K562 (cell line): ENCODE results near the gene SC5D. TPM values are rescaled to one million over a fixed set of nuclear protein-coding genes. Genes with fewer than 3 reads are reported as not detected.

Experiments used
- ATAC-seq: fragments of 200-7000 bp; cut with Tn5 transposase; 3 replicates; pipeline ENCODE4 v1.9.1; 2020; ENCODE audit warnings: moderate library complexity
- BruUV-seq: library from RNA; stranded (reverse); fragments of 400-500 nt; replicated peaks from 2 replicates; lab custom pipeline; 2021; lab: Mats Ljungman, UMichigan
- CTCF ChIA-PET: fragments of 300-600 bp; formaldehyde crosslinking; extraction: SDS; loops from one replicate; lab custom pipeline; 2021; ENCODE audit warnings: low intra/inter-chr PET ratio; lab: Yijun Ruan, JAX
- POLR2A ChIA-PET: fragments of 300-600, 350-650 bp; sonication (Branson Sonifier 250); formaldehyde crosslinking; extraction: SDS; loops from one replicate; lab custom pipeline; 2021; ENCODE audit warnings: antibody characterized with exemption, inconsistent platforms; lab: Yijun Ruan, JAX
- DNase-seq, 4 experiments: peaks; one replicate each; pipeline versions ENCODE4 v3.0.0 to v3.0.0-alpha.2; 2011 to 2018; ENCODE audit warnings: low spot score in 3 of 4, mixed read lengths in 3 of 4; ENCODE audit errors: extremely low read depth in 1 of 4
- FAIRE-seq: peaks from 2 replicates; lab custom pipeline; 2011; peaks lifted over from hg19 to GRCh38; lab: Jason Lieb, UNC
- H2AFZ ChIP-seq: 2 replicates; pipeline ENCODE4 v1.6.0; 2011; ENCODE audit warnings: low read depth, low read length, control low read depth, inconsistent platforms
- H3K27ac ChIP-seq: fragments of 200-600 bp; 3 replicates; pipeline ENCODE4 v1.8.0; 2011; ENCODE audit warnings: low read depth, mild to moderate bottlenecking, control low read depth, inconsistent platforms, low read length, moderate library complexity, mixed read lengths; ENCODE audit errors: extremely low read depth
- H3K27me3 ChIP-seq, 2 experiments: fragments of 300-600 bp in 1 of 2; 2 replicates in 1 of 2; 3 replicates in 1 of 2; pipeline versions ENCODE4 v1.6.0 to v1.8.0; 2011; ENCODE audit warnings: inconsistent platforms in 2 of 2, low read length in 2 of 2, mild to moderate bottlenecking in 1 of 2, mixed read lengths in 1 of 2, moderate library complexity in 1 of 2; ENCODE audit not compliant: control insufficient read depth in 2 of 2, insufficient read depth in 2 of 2
- H3K36me3 ChIP-seq: fragments of 300-600 bp; 3 replicates; pipeline ENCODE4 v1.8.0; 2011; ENCODE audit warnings: mild to moderate bottlenecking, low read length, inconsistent platforms; ENCODE audit not compliant: control insufficient read depth, insufficient read depth
- H3K4me1 ChIP-seq, 2 experiments: fragments of 200-600 bp in 1 of 2; replicated peaks in 1 of 2; 2 replicates in 1 of 2; 3 replicates in 1 of 2; pipeline versions ENCODE4 v1.5.1 to v1.8.0; 2011; ENCODE audit warnings: inconsistent platforms in 2 of 2, low read length in 2 of 2, mild to moderate bottlenecking in 1 of 2, mixed read lengths in 1 of 2, moderate library complexity in 1 of 2; ENCODE audit not compliant: control insufficient read depth in 2 of 2, insufficient read depth in 2 of 2
- H3K4me2 ChIP-seq: 2 replicates; pipeline ENCODE4 v1.6.1; 2011; ENCODE audit warnings: low read length, control low read depth, inconsistent platforms, mixed read lengths; ENCODE audit not compliant: insufficient read depth
- H3K4me3 ChIP-seq: fragments of 200-600 bp; sonication (generic), shearing (Covaris generic); 2 replicates; pipeline ENCODE4 v1.5.1; 2016; ENCODE audit warnings: control low read depth, inconsistent platforms
- H3K79me2 ChIP-seq: fragments of 200-600 bp; 3 replicates; pipeline ENCODE4 v1.8.0; 2011; ENCODE audit warnings: low read length, inconsistent platforms; ENCODE audit not compliant: control insufficient read depth, insufficient read depth
- H3K9ac ChIP-seq, 2 experiments: 2 replicates each; pipeline versions ENCODE4 v1.6.0 to v1.6.1; 2011; ENCODE audit warnings: low read depth in 2 of 2, low read length in 2 of 2, control low read depth in 1 of 2, inconsistent platforms in 1 of 2, mild to moderate bottlenecking in 1 of 2, mixed read lengths in 1 of 2; ENCODE audit not compliant: insufficient read depth in 1 of 2
- H3K9me1 ChIP-seq: one replicate; pipeline ENCODE4 v1.6.0; 2011; ENCODE audit warnings: inconsistent platforms, mild to moderate bottlenecking, low read length, moderate library complexity; ENCODE audit not compliant: control insufficient read depth, insufficient read depth
- H3K9me3 ChIP-seq: replicated peaks from 2 replicates; pipeline ENCODE4 v1.5.1; 2011; ENCODE audit warnings: low read depth, low read length, inconsistent platforms; ENCODE audit not compliant: control insufficient read depth, insufficient read depth
- H4K20me1 ChIP-seq: replicated peaks from 2 replicates; pipeline ENCODE4 v1.6.1; 2011; ENCODE audit warnings: low read length, inconsistent platforms, mixed read lengths; ENCODE audit not compliant: control insufficient read depth, insufficient read depth
- CHD1 ChIP-seq: fragments of 200-600 bp; sonication (generic); IDR thresholded peaks from one replicate; pipeline ENCODE4 v1.6.1; 2012; ENCODE audit warnings: mild to moderate bottlenecking, moderate library complexity, low read length, inconsistent platforms
- HSF4 ChIP-seq: fragments of 250-450 bp; sonication (Bioruptor Pico); IDR thresholded peaks from 2 replicates; pipeline ENCODE4 v2.1.2; 2022; ENCODE audit warnings: mild to moderate bottlenecking, moderate library complexity, borderline replicate concordance
- IRF1 ChIP-seq: sonication (generic); formaldehyde crosslinking; IDR thresholded peaks from 2 replicates; pipeline ENCODE4 v1.8.0; 2022; ENCODE audit warnings: missing genetic modification reagents, mild to moderate bottlenecking, borderline replicate concordance
- MCM2 ChIP-seq: fragments of 450-650 bp; IDR thresholded peaks from 2 replicates; pipeline ENCODE4 v1.6.1; 2017; ENCODE audit warnings: low read depth, mild to moderate bottlenecking
- NR2C1 ChIP-seq, 2 experiments: fragments of 450-650 bp; IDR thresholded peaks; 2 replicates each; pipeline ENCODE4 v1.6.1; 2017; ENCODE audit warnings: mild to moderate bottlenecking in 2 of 2, antibody characterized with exemption in 1 of 2, inconsistent platforms in 1 of 2, missing compliant biosample characterization in 1 of 2, missing genetic modification characterization in 1 of 2
- PREB ChIP-seq: sonication (generic); formaldehyde crosslinking; IDR thresholded peaks from 2 replicates; pipeline ENCODE4 v1.8.1; 2023; ENCODE audit warnings: mild to moderate bottlenecking, missing genetic modification reagents
- RHOXF2B ChIP-seq: fragments of 250-450 bp; sonication (Bioruptor Pico); conservative IDR thresholded peaks from 2 replicates; pipeline ENCODE4 v1.5.1; 2021
- ZBTB2 ChIP-seq: fragments of 450-650 bp; IDR thresholded peaks from 2 replicates; pipeline ENCODE4 v1.6.1; 2016; ENCODE audit warnings: antibody characterized with exemption
- WGBS: fragments of 100-300 bp; shearing (Covaris generic); methylation state at CpG from one replicate; pipeline ENCODE4 v1.1.6; 2016; ENCODE audit warnings: low coverage, mixed read lengths; ENCODE audit not compliant: insufficient coverage; ENCODE audit errors: missing lambda C conversion rate; 5-methylcytosine and 5-hydroxymethylcytosine counted together
- in situ Hi-C: fragments of 300-500 bp; cut with MboI; formaldehyde crosslinking; loops from 4 replicates; pipeline ENCODE4 v1.15.0; 2018; ENCODE audit warnings: inconsistent platforms, mixed read lengths
- intact Hi-C: fragments of 100-400 bp; cut with micrococcal nuclease; formaldehyde crosslinking; loops from 2 replicates; pipeline ENCODE4 v1.14.2; 2022
- polyA plus RNA-seq, 8 experiments: library from polyadenylated mRNA; depleted of rRNA in 4 of 8; stranded (reverse) in 5 of 8; unstranded in 3 of 8; fragments of >200 nt; fragmentation: Nextera tagmentation in 2 of 8; fragmentation: Illumina TruSeq in 1 of 8; extraction: Ambion mirVana in 2 of 8; extraction: Trizol in 1 of 8; gene quantifications; 2 replicates each; pipeline versions ENCODE4 v1.2.1 to v1.2.3, GENCODE V29; 2011 to 2014; ENCODE audit warnings: inconsistent platforms in 1 of 8, missing spikeins in 1 of 8
- total RNA-seq, 7 experiments: library from RNA; depleted of rRNA in 6 of 7; stranded (reverse); fragments of >200 nt in 6 of 7; fragmentation: Illumina TruSeq in 2 of 7; extraction: Trizol in 2 of 7; gene quantifications; 2 replicates each; pipeline versions ENCODE4 v1.2.1 to v1.2.3, GENCODE V29; 2011 to 2021; ENCODE audit warnings: low replicate concordance in 1 of 7

SC5D gene
- total and polyA plus RNA-seq, 9 of the 15 experiments (the other 6 are each of a cell fraction or from before 2014, with no cell fraction given) = 7.6 to 84.0 (median 17.4) TPM

GRCh38 chr11:121352251-121352891, 59.8 kb downstream of the SC5D start:
- no peak overlapping the region for H2AFZ ChIP-seq
- no peak overlapping the region for H3K27ac ChIP-seq
- H3K36me3 ChIP-seq = no peaks in the 10 kb centered on the region
- H3K9ac ChIP-seq = no peak overlapping the region
- CTCF ChIA-PET = no interaction called here
- POLR2A ChIA-PET = no interaction called here
- peaks cover 4 to 11% of the 10 kb centered on the region in 2 experiments; a peak in 4 of 5 replicates for H3K27me3 ChIP-seq
- in situ Hi-C loops = no loop called here
- no TSS peak for BruUV-seq
- no peaks in the 10 kb centered on the region for H3K9me1 ChIP-seq
- H3K79me2 ChIP-seq = no peaks in the 10 kb centered on the region
- H3K9me3 ChIP-seq = no peaks in the 10 kb centered on the region
- no peak overlapping the region for H3K4me3 ChIP-seq
- intact Hi-C loops = no loop called here
- no peak overlapping the region for H3K4me2 ChIP-seq
- TF ChIP-seq PREB (CRISPR knock-in tag) (no peak), NR2C1 (IDR thresholded peaks at IDR 0.05) (no peak), NR2C1 (tag; IDR thresholded peaks at IDR 0.05) (no peak), HSF4 (CRISPR knock-in tag) (no peak), RHOXF2B (CRISPR knock-in tag) (no peak), IRF1 (CRISPR knock-in tag) (no peak), MCM2 (no peak), CHD1 (no peak), ZBTB2 (no peak)
- no peak for DNase-seq
- ATAC-seq = no peak
- H4K20me1 ChIP-seq = no peaks in the 10 kb centered on the region
- WGBS = 0% methylated on average over 7 of the region's 8 CpGs
- no peaks in the 10 kb centered on the region for H3K4me1 ChIP-seq
- FAIRE-seq = no peak
